AG09319 (cell line): Measurements from ENCODE around the gene GARNL3.

Source experiments
- DNase-seq: peaks from one replicate; pipeline ENCODE4 v3.0.0-alpha.2; 2010; ENCODE audit warnings: low read depth; ENCODE audit errors: extremely low read depth
- TF ChIP-seq, protein P1 (sequence below): IDR thresholded peaks from 2 replicates; pipeline ENCODE4 v1.5.1; 2011; ENCODE audit warnings: low read depth, mild to moderate bottlenecking, inconsistent platforms, low read length, moderate library complexity

The GARNL3 gene

DNA sequence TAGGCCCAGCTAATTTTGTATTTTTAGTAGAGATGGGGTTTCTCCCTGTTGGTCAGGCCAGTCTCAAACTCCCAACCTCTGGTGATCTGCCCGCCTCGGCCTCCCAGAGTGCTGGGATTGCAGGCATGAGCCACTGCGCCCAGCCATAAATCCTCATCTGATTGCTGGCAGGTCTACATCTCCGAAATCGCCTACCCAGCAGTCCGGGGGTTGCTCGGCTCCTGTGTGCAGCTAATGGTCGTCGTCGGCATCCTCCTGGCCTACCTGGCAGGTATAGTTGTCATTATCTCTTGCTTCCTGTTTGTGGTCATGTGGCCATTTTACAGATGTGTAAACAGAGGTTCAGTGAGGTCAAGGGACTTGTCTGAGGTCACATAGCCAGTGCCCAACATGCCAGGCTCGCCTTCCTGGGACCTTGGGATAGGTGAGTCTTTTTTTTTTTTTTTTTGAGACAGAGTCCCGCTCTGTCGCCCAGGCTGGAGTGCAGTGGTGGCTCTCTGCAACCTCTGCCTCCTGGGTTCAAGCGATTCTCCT is 135.2 kb downstream of the GARNL3 start:
- no peak for DNase-seq
- TF ChIP-seq, protein P1, sequence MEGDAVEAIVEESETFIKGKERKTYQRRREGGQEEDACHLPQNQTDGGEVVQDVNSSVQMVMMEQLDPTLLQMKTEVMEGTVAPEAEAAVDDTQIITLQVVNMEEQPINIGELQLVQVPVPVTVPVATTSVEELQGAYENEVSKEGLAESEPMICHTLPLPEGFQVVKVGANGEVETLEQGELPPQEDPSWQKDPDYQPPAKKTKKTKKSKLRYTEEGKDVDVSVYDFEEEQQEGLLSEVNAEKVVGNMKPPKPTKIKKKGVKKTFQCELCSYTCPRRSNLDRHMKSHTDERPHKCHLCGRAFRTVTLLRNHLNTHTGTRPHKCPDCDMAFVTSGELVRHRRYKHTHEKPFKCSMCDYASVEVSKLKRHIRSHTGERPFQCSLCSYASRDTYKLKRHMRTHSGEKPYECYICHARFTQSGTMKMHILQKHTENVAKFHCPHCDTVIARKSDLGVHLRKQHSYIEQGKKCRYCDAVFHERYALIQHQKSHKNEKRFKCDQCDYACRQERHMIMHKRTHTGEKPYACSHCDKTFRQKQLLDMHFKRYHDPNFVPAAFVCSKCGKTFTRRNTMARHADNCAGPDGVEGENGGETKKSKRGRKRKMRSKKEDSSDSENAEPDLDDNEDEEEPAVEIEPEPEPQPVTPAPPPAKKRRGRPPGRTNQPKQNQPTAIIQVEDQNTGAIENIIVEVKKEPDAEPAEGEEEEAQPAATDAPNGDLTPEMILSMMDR = no peak

DNA sequence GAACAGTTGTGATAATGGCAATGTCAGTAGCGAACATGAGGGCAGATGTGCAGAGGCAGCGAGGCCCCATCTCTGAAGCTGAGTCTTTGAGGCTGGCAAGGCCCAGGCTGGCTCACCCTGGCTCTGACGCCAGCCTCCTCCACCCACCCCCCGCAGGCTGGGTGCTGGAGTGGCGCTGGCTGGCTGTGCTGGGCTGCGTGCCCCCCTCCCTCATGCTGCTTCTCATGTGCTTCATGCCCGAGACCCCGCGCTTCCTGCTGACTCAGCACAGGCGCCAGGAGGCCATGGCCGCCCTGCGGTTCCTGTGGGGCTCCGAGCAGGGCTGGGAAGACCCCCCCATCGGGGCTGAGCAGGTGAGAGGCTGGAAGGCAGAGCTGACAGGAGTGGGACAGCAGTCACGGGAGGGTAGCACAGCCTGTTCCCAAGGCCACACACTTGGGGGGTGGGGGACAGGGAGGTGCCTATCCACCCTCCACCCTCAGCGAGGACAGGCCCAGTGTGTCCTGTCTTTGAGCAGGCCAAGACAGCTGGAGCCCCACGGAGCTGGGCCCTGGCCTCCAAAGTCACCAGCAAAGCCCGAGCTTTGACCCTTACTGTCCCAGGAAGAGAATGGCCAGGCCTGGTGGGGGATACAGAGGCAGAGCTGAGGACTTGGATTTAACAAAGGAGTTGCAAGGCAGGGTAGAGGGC is 138.0 kb downstream of the GARNL3 start:
- no peak for DNase-seq
- TF ChIP-seq, protein P1 = no peak

GRCh38 chr9:127403507-127404192 is 139.1 kb downstream of the GARNL3 start:
- TF ChIP-seq, protein P1 = no peak
- no peak for DNase-seq

GRCh38 chr9:127404631-127405030 is 140.1 kb downstream of the GARNL3 start:
- DNase-seq = no peak
- TF ChIP-seq, protein P1 = no peak

DNA sequence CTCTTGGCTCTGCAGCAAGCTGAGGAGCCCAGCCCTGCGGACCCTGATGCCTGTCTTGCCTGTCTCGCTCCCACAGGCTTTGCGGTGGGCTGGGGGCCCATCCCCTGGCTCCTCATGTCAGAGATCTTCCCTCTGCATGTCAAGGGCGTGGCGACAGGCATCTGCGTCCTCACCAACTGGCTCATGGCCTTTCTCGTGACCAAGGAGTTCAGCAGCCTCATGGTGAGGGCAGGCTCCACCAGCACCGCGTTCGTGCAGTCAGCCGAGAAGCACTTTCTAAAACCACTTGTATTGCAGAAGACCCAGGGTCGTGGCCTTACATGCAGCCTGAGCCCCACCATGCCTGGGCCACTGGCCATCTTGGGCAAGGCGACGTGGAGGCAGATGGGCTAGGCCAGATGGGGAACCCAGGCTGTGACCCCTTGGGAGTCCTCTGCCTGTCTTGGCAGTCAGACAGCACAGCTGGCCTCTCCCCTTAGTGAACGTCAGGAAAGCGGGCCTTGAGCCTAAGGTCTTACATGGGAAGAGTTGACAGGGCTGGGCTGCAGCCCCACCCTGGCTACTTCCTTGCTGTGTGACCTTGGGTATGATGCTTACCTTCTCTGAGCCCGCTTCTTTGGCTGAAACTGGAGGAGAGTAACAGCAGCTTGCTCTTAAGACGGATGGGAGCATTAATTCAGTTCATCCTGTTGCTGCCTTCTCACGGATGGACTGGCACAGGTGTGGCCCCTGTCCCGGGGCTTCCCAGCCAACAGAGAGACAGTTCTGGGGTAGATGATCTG is 141.0 kb downstream of the GARNL3 start:
- no peak for DNase-seq
- TF ChIP-seq, protein P1 = no peak

DNA sequence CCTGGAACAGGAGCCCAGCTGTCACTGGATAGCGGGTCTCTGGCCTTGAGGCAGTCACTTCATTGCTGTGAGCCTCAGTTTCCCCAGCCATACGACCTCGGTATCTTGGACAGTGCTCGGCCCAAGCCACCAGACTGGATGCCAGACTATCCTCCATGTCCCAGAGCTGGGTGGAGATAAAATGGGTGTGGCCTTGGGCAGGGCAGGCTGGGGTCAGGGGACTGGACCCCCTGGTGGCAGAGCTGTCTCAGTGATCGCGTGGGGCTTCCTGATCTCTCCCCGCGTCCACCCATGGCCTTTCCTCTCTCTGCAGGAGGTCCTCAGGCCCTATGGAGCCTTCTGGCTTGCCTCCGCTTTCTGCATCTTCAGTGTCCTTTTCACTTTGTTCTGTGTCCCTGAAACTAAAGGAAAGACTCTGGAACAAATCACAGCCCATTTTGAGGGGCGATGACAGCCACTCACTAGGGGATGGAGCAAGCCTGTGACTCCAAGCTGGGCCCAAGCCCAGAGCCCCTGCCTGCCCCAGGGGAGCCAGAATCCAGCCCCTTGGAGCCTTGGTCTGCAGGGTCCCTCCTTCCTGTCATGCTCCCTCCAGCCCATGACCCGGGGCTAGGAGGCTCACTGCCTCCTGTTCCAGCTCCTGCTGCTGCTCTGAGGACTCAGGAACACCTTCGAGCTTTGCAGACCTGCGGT is 142.4 kb downstream of the GARNL3 start:
- DNase-seq = no peak
- TF ChIP-seq, protein P1 = no peak
